ENCODE results near the gene RAMACL.
"Not testable (repeated sequence)": the region's sequence is repeated elsewhere in the genome, so short reads cannot be mapped to it uniquely, and the experiment has no call there.

The RAMACL gene

DNA sequence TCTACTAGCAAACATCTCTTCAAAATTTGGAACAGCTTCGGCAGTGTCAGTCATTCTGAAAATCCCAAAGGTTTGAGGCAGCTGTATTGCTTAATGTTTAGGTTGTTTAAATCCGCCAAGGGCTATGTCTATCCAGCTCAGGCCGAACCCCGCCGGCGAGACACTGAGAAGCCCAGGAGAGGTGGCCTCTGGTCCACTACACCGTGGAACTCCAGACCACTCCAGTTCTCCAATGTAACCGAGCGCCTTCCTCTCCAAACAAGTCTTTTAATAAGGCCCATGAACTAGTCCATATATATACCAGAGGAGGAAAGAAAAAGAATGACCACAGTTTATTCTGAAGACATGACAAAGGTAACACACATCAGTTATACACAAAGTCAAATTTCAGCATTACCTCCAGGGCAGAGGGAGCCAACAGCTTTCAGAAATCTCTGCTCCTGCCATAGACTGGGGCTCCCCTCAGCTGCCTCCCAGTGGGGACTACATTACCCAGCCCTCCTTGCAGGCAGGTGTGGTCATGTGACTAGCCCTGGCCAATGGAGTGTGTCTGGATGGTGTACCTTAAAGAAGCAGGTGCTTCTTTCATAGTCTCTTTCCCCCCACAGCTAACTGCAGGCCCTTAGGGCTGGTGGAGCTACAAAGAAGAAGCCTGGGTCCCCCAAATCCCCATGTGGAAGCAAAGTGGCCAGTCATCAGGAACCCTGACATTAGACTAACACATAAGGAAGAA lies at the start of gene RAMACL:
TSS of gene RAMACL (minus strand) at position 255 of the 733 bp plus-strand sequence. CDS start at position 54, 201 bp downstream.
- DNase-seq = peak; percentile 12

DNA sequence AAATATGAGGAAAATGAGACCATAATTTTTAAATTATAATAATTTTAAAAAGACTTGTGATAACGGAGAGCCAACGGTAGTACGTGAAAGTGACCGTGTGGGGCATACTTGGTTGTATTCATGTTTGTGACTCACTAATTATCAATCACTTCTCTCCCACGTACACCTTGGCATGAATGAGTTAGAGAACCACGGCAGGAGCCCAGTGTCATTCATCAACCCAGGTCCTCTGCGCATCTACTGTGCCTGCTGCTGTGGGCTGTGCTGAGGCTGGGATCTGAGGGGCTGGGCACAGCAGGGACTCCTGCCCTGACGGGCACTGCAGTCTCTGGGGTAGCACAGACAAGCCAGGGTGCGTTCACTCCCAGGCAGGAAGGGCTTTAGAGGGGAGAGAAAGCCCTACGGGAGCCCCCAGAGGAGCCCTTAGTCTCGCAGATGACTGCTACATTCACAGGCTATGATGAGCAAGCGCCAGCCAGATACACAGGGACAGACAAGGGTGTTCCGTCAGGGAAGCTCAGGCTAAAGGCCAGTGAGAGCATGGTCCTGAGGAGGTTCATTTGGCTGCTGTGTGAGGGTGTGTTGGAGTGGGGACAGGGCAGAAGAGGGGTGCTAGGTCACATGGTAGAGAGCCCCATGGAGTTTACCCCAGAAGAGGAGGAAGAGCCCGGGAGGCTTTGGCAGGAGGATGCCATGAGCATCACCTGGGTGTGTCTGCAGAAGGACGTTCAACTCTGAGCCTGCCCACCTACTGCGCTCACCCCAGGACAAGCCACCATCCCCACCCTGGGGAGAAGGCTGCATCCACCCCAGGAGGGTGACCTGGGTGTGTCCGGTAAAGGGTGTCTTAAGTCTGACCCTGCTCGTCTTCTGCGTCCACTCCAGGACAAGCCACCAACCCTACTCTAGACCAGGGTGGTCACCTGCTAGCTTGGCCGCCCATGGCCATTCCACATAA lies 48.8 kb upstream of the RAMACL start:
- no peak for DNase-seq

DNA sequence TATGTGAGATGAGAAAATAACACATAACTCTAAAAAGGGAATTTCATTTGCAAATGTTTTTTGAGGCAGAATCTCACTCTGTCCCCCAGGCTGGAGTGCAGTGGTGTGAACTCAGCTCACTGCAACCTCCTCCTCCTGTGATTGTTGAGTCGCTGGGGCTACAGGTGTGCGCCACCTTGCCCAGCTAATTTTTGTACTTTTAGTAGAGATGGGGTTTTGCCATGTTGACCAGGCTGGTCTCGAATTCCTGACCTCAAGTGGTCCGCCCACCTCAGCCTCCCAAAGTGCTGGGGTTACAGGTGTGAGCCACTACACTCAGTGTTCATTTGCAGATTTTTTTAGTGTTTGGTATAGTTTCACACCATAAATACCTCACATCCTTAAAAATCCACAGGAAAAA lies 48.1 kb upstream of the RAMACL start:
- DNase-seq = not testable (repeated sequence)

DNA sequence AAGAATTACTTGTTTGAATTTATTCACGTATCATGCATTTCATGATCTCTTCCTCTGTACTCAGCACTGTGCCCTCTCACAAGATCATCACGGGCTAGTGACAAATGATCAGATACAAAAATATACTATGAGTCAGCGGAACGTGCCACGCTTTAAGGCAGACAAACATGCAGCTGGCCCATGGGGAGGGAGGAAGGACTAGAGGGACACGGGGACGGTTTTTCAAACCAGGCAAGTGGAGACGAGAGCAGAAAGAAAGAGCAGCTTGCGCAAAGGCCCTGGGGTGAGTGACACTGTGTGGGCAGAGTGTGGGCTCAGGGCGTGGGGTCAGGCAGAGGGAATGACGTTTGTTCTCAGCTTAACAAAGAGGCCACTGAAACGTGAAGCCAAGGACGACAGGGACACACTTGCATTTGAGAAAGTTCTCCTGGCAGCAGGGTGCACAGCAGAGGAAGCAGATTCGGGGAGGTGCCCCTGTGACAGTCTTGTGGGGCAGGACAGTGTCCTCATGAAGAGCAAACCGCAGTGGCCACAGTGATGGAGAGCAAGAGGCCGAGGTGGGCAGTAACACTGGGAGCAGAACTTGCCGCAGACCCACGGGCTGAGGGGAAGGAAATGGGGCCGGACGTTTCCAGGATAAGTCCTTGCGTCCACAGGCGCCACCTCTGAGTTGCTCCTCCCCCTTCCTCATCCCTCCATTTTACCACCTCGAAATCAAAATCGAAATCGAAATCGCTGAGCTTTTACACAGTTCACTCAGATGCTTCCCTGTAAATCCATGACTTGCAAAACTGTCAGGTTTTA lies 47.5 kb upstream of the RAMACL start:
- DNase-seq = no peak

DNA sequence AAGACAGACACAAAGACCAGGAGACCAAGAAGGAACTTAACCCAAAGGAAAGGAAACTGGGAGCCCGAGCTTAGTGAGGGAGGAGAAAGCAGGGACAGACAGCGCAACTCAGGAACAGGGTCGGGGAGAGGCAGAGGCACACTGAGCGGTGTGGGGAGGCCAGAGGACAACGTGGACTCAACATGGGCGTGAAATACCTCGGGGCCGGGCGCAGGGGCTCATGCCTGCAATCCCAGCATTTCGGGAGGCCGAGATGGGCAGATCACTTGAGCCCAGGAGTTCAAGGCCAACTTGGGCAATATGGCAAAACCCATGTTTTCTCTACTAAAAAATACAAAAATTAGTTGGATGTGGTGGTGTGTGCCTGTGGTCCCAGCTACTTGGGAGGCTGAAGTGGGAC lies 46.3 kb upstream of the RAMACL start:
- no peak for DNase-seq

DNA sequence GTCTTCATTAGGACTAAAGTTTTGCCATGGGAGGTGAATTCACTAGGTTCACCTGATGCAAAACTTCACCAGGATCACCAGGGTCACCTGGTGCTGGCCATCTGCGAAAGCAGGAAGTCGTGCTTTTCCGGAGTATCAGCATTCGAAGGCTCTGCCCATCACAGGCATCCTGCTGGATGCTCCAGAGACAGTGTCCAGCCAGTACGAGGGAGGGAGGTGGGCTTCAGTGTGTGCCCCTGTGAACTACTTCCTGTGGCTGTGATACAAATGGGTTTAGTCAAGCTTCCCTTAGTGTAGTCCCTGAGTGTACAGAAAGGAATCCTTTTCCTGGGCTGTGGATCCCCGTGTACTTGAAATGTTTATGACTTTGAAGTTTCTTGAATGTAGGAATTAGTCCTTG lies 44.0 kb upstream of the RAMACL start:
- no peak for DNase-seq

DNA sequence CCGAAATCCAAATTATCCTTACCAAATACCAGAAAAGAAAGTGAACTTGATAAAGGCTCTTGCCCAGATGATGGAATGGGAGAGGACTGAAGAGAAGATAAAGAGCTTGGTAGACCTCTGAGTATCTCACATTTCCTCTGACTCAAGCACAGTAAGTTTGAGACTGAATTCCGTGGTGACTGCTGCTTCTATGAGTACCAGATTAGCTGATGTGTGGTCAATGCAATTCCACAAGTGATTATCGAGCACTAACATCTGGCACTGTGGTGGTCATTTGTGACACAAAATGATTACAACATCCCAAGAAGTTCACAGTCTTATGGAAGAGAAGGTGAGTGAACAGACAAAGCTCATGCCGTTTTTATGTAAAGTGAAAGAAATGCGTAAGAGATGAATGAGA lies 43.1 kb upstream of the RAMACL start:
- DNase-seq = no peak

DNA sequence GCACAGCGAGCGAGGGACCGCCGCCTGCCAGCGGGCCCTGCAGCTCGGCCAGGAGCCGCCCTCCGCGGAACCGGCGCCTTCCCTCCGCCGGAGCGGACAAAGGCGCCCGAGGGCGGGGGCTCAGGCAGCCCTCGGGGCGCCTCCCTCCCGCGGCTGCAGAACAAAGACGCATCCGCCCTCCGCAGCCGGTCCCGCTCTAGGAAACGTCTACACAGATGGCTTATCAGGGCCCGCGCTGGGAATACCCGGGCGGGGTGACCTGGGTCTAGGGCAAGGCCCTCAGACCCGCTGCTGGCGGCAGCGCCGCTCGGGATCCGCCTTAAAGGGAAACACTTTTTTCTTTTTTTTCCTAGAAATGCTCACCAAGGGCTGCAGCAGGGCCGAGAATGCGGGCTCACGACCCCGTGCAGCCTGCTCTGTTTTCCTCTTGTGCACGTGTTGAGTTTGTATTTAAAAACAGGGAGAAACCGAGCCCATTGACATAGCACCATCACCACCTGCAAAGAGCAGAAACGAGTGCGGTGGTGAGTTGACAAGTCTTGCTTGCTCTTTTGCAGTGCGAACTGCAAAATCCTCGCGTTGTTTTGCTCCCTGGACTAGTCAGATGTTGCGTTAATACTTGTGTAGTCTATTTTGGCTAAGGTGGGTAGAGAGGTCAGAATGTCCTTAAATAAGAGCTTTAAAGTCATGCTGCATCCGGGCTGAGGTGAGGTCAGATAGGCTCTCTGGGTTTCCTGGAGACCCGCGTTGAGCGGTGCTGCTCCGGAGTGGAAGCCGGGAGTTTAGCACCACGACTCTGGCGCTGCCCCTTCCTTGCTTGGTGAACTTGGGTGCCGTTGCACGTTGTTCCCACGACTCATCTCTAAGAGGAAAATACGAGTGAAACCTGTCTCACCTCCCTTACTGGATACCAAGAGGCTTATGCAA lies 41.7 kb upstream of the RAMACL start:
- DNase-seq = peak; percentile 96

DNA sequence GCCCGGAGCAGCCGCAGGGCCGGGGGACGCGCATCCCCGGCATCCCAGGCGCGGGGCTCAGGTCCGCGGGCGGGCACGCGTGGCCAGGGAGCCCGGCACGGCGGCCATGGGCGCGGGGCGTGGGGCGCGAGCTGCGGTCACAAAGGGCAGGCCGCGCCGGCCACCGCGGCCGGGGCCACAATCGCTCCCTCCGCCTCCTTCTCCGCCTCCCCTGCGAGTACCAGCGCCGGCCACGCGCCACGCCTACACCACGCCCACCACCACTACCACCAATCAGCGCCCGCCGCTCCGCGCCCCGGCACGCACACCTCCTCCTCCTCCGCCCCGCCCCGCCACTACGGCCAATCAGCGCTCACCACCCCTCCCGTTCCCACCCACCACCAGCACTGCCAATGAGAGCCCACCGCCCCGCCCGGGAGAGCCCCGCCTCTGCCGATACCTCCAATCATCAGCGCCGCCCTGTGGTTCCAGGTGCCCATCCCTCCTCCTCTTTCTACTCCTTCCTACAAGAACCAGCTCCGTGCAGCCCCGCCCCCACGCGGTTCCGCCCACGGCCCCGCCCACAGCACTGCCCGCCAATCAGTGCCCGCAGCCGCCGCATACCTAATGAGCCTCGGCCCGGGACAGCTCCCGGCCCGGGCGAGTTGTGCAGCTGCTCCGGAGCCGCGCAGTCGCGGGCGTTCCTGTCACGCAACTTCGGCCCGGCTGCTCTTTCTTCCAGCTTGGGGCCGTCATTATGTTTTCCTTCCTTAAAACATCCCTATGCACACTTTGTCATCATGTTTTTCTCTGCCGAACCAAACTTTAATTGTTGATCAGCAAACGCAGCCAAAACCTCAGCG lies 40.8 kb upstream of the RAMACL start, which contains the start of gene RPS6KA2:
TSS of gene RPS6KA2 (minus strand) at position 219 of the 842 bp plus-strand sequence. CDS start 232 bp downstream, outside the sequence.
- peak; percentile 100 for DNase-seq

DNA sequence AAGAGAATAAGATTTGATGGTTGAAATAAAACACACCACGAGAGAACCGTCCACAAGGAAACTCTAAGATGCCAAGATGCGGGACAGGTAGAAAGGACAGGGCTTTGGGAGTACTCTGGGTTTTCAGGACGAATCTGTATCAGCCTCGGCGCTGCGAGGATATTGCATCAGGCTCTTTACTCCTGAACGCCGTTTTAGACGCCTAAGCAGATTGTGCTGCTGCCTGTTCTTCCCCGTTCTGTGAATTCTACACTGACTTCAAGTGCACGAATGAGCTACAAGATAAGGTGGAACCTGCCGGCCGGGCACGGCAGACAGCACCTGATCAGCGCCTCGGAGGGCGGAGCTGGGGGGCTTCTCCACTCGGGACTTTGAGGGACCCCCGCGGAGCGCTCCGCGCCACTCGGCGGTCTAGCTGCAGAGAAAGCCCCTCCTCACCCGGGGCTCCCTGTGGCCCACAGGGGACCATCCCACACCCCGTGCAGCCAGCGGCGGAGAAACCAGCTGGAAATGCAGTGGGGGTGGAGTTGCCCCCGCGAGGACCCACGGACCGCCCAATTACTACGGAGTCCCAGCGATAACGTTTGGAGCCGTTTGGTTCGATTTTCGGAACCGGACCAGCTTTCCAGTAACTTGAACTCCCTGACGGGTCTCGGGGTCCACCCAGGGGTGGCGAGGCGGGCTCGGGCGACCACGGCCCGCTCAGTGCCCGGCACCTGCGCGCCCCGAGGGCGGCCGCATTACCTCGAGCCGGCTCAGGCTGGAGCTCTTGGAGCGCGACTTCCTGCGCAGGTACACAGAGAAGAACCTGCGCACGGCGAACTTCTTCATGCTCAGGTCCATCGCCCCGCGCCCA lies 39.9 kb upstream of the RAMACL start:
- peak; percentile 89 for DNase-seq

DNA sequence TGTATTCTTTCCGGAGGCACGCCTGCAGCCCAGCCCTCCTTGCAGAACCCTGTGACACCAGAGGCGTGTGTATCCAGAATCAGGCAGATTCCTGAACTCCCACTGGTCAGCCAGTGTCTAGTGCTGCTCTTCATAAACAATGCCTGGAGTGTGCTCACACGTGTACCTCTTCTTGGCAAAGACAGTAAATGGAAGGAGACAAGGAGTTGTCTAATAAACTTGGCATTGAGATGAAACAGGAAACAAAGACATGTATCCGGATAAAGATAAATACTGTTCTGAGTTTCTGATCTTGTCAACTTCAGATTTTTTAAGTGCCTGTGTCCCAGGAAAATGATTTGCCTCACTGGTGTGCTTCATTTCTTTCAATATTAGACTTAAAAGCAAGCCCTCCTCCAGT lies 38.9 kb upstream of the RAMACL start:
- DNase-seq = no peak

DNA sequence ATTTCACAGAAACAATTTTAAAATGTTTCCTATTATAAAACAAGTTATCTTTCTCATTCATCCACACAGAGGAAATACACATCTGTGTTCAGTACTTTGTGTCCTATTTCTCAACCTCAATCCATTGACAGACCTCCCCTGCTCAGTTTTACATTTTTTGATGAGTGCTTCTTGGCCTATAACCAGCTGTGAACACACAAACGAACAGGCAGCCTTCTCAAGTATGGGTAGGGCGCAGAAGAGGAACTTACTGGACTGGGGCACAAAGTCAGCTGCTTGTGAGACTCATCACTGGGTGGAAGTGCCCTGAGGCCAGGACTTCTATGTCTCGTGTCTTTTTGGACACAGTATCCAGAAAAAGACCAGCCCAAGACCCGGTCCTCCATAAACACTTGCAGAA lies 37.8 kb upstream of the RAMACL start:
- no peak for DNase-seq

DNA sequence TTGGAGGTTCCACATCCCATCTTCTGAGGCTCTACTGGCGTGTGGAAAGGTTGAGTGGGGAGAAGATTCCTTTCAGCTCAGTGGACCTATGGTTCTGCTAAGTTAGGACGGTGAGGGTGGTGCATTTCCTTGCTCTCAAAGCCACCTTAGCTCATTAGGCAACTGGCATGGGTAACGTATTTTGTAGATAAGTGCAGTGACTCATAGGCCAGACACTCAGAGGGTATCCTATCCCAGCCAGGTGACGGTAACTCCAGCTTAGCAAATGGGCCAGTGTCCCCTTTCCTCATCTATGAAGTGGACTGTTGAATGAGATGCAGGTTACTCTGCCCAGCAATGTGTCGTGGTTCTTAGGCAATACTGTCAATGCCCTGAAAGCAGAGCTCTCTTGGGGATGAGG lies 36.8 kb upstream of the RAMACL start:
- DNase-seq = no peak

DNA sequence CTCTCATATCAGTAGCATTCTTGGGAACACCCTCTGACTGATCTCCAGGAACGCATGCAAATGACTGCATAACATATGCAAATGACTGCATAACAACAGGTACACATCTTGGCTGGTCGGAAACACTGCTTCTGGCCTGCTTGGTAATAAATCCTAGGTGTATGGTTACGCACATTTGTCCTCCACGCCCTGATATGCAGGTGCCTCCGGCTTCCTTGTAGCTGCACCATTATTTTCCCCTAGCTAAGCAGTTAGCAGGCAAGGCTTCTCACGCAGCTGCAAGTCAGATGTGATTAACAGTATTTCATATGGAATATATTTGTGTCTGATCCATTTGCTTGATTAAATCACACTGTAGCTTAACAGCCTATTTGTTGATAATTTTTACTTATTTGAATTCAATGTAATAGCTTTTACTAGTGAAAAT lies 34.6 kb upstream of the RAMACL start:
- no peak for DNase-seq

DNA sequence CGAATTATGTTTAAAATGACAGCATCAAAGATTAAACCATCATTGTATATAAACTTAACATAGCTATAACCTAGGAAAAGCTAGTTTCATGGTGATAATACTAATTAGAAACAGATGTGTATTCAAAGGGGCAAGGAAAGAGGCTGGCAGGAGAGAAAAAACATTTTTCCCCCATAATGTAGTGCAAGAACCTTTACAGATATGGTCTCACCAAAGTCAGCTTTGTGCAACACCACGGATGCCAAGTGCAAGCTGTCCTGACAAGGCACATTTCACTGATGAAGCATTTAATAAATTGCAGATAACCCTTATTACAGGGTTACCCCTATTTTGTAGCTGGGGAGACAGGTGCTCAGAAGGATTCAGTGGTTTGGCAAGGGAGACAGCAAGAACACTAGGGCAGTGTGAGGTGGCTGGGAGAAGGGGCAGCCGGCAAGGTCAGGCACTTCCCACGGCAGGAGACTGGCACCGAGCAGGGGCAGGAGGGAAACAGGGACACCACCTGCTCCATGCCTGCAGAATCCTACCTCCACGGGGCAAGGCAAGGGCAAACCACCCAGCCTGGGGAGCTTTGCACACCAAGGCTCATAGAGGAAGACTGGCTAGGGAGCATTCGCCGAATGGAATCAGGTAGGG lies 34.1 kb upstream of the RAMACL start:
- no peak for DNase-seq

DNA sequence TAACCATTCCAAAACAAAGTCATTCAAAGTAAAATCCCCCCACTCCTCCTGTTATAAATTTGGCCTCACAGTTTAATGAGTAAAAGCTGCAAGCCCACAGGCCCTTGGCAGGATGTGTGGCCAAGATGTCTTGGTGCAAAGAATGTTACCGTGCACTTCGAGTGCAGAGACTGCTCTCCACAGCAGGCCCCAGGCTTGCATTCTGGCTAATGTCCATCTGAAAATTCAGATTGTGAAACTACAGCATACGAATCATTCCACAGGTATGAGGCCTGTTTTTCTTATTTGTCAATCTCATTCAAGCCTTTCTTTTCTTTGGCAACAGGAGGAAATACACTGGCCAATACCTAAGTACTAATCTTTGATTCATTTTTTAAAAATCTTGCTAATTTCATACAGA lies 33.4 kb upstream of the RAMACL start:
- DNase-seq = no peak

DNA sequence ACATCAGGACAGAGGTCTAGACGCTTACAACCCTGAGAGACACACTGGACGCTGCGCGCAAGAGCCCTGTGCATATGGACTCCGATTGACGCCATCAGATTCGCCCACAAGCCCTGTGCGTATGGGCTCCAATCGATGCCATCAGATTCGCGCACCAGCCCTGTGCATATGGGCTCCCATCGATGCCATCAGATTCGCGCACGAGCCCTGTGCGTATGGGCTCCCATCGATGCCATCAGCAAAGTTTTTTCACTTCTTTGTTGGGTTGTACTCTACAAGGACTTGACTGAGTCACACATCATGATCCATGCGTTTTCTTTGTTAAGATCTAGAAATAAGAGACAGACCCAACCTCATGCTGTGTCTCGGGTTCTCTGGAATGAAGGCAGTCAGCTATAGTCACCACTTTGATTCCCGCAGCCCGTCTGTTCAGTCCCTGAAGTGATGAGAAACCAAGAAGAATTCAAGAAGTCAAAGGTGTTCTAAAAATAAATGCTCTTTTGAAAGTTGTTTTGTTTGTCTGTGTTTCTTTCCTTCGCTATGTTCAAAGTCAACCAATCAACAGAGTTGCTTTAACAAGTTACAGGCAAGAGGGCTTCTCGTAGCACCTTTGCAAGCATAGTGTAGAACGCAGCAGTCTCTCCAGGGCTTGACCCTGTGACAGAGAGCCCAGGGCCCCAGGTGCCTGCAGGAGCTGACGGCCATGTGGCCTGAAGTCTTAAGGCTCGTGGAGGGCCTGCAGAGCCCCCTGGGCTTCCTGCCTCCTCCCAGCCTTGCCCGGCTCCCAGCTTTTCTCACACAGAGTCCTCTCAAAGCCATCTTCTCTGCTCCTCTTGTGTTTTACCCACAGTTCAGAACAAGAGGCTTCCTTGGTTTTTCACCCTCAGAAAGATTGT lies 32.6 kb upstream of the RAMACL start:
- no peak for DNase-seq

DNA sequence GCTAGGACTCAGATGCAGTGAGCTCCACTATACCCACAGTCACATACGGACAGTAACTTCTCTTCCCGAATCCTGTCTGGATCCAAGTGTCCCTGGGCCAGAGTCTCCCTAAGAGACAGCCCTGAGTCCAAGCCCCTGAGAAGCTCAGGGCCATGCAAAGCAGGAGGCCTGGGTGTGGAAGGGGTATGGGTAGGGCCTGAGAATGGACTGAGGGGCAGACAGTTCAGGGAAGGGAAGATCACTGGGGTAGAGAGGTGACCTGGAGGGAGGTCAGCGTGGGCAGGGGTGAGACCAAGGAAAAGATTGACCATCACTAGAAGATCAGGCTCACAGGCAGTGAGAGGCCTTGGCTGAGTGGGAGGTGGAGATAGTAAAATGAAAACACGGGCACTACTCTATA lies 31.8 kb upstream of the RAMACL start:
- DNase-seq = no peak
